ENCODE results near the gene PEAR1.
A peak's percentile ranks its signal among the peaks of the same experiment; 100 is the strongest.
"Not testable (repeated sequence)": the region's sequence is repeated elsewhere in the genome, so short reads cannot be mapped to it uniquely, and the experiment has no call there.

PEAR1 gene

GRCh38 chr1:156920233-156921052 is 26.9 kb downstream of the PEAR1 start, which contains the start of gene LRRC71:
TSS of gene LRRC71 (plus strand) at chr1:156920632. CDS start at chr1:156920804, 172 bp downstream.
- DNase-seq (ENCODE audit: low spot score), result peak; percentile 74

GRCh38 chr1:156921053-156921529 is 27.6 kb downstream of the PEAR1 start:
- DNase-seq (ENCODE audit: low spot score), result no peak

DNA sequence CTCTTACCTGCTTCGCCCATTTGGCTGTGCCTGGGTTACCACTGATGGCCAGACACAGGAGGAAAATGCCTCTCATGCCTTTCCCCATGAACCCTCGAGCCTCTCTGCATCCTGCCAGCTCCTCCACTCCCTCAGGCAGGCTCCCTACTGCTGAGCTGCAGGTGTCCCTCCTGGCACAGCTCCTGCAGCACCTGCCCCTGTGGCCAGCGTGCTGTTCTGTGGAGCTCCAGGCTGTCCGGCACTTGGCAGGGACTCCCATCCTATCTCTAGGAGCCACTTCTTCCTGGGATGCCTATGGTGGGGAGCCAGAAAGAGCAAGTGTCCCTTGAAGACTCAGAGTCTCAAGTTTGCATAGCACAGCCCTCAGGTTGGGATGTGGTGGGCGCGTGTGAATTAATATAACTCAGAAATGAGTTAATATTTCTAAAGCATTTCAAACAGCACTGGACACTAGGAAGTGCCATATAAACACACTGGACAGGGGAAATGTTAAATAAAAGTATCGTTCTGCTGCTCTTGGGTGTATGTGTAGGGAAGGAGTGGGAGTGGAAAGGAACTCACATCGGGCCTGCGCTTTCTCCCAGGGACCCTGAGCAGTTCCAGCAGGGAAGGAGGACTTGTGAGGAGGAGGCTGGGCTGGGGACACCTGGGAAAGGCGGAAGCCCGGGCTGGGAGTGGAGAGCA is 29.6 kb downstream of the PEAR1 start:
- DNase-seq (ENCODE audit: low spot score), result no peak

DNA sequence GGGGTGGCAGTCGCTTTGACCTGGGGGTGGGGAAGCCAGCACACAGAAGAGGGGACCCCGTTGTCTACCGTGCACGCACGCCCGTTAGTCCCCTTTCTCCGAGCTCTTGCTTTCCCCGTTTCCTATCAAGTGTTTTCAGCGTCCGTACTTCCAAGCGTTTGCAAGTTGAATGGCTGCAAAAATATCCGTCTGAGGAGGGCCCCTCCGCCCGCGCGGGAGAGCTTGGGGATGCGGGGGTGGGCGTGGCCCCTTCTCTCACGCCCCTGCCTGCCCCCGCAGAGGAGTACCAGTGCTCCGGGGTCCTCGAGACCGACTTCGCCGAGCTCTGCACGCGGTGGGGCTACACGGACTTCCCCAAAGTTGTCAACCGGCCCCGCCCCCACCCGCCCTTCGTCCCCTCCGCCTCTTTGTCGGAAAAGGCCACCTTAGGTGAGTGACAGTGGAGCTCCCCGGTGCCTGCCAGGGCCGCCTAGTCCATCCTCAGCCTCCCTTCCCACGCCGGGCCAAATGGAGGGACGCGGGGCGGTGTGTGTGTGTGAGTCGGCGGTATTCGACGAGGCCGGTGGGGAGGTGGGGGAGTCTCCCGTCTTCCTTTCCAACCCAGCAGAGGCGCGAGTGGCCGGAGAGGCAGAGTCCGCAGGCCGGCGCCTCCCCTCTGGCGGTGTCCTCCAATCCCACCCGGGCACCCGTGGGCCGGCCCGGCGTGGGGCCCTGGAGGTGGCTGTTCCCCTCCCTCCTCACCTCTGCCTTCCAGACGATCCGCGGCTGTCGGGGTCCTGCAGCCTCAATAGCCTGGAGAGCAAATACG is 30.4 kb downstream of the PEAR1 start:
- DNase-seq (ENCODE audit: low spot score), result no peak

GRCh38 chr1:156924478-156925153 is 31.1 kb downstream of the PEAR1 start:
- DNase-seq (ENCODE audit: low spot score), result no peak

DNA sequence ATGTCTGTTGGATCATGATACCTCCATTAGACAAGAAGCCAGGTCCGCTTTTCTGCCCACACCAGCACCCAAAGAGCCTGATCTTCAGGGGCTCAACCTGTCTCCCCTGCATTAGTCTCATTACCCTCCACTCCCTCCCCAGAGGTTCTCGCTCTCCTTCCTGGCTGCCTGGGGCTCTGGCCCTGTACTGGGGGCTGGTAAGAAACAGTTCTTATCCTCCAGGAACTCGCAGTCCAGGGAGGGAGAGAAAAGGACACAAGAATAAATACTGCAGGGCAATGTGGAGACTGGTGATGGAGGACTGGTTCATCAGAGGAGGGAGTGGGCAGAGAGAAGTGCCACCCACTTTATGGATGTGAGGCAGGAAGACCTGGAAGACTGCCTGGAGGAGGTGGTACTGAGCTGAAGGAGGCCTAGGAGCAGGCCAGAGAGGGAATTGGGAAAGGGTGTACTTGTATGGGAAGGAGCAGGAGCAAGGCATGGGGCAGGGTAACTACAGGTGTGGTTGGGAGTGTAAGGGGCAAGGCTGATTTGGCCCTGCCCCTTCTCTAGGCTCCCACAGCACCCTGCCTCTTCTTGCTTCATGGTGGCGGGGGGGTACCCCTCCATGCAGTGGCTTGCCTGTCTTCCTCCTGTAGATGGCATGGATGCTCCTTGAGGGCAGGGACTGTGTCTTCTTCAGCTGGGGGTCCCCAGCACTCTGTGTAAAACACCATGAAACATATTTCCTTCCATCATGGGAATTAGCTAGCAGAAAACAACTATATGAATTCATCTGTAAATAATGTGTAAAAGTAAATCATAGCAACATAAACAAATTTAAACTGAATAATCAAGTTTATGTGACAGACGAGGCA is 31.9 kb downstream of the PEAR1 start:
- no peak for DNase-seq (ENCODE audit: low spot score)

DNA sequence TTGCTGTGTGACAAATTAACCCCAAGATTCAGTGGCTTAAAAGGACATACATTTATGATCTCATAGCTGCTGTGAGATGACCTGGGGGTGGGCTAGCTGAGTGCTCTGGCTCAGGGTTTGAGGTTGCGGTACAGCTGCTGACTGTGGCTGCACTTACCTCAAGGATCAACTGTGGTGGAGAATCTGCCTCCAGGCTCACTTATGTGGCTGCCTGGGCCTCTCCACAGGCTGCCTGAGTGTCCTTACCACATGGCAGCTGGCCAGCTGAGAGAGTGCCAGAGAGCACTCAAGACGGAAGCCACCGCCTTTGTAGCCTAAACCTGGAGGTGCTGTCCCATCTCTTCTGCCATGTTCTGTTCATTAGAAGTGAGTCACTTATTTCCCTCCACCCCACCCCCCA is 32.7 kb downstream of the PEAR1 start:
- no peak for DNase-seq (ENCODE audit: low spot score)

DNA sequence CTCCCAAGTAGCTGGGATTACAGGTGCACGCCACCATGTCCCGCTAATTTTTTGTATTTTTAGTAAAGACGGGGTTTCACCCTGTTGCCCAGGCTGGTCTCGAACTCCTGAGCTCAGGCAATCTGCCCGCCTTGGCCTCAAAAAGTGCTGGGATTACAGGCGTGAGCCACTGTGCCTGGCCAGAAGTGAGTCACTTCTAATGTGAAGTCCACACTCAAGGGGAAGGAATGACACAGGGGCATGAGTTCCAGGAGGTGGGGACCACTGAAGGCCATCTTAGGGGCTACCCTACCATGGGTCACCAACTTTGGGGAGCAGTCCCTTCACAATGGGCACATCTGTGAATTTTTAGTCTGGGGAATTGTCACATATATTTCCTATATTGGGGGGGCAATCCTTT is 33.2 kb downstream of the PEAR1 start:
- DNase-seq (ENCODE audit: low spot score), result not testable (repeated sequence)

DNA sequence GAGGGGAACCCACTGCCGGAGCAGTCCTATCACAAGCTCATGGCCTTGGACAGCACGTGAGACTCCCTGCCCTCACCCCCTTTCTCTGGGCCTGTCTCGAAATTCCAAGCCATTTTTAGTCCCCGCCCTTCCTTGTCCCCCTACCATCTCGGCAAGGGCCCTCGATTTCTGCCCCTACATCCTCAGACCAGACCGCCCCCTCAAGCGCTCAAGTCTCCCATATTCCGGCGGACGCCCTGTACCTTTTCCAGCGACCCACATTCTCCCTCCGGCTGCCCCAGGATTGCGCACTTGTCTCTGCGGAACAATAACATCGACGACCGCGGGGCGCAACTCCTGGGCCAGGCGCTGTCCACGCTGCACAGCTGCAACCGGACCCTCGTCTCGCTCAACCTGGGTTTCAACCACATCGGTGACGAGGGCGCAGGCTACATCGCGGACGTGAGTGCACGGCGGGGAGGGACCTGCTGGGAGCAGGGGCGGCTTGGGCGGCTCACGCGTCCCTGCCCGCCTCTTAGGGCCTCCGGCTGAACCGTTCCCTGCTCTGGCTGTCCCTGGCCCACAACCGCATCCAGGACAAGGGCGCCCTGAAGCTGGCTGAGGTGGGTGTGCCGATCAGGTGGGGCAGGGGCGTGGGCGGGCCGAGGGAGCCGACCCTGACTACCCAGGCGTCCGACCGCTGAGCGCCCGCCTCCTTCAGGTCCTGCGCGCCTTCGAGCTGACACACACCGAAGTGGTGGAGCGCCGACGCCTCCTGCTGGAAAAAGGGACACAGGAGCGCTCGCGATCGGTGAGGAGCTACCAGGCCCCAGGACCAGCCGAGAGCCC is 33.9 kb downstream of the PEAR1 start:
- peak; percentile 27 for DNase-seq (ENCODE audit: low spot score)

DNA sequence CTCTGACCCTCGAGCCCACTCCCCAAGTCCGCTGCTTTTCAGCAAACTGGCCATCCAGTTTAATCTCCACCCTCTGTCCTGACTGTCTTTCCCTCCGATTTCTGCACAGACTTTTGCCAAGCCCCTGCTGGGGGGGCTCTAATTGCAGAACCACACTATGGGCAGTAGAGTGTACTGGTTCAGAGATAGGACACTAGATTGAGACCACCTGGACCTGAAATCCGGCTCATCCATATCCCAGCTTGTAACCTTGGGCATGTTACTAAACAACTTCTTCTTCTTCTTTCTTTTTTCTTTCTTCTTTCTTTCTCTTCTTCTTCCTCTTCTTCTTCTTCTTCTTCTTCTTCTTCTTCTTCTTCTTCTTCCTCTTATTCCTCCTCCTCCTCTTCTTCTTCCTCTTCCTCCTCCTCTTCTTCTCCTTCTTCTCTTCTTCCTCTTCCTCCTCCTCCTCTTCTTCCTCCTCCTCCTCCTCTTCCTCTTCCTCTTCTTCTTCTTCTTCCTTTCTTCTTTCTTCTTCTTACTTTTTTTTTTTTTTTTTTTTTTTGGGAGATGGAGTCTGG is 34.6 kb downstream of the PEAR1 start:
- DNase-seq (ENCODE audit: low spot score), result no peak

DNA sequence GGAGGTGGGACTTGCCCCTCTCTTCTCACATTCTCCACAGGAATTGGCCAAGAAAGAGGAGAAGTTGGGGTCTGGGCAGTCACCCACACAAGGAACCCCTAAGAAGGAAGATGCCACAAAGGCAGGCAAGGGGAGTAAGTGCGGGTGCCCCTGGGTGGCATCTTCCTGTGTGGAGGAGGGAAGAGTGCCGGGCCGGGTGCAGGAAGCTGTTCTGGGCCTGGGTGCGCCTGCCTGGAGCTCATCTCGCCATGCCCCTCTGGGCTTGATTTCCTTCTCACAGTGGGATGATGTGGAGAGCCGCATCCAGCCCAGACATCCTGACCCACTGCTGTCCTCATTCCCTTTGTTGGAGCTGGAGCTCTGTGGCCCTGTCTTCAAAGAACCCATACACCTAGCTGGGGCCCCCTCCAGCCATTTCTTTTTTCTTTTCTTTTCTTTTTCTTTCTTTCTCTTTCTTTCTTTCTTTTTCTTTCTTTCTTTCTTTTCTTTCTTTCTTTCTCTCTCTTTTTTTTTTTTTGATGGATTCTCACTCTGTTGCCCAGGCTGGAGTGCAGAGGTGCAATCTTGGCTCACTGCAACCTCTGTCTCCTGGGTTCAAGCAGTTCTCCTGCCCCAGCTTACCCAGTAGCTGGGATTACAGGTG is 36.2 kb downstream of the PEAR1 start:
- DNase-seq (ENCODE audit: low spot score), result no peak

DNA sequence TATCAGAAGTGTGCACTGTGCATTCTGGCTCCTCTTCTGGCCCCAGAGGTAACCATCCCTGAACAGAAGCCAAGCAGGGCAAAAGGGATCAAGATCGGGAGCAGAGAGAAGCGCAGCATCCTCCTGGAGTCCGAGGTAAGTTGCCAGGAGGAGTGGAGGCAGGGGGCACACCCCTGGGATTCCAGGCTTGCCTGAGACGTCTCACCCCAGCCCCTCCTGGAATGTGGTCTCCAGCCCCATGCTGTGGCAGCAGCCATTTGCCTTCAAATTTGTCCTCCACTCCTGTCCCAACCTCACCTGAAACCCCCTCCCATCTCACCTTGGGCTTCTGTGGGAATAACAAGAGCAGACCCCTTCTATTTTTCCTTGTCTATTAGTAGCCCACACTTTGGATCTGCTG is 37.0 kb downstream of the PEAR1 start:
- DNase-seq (ENCODE audit: low spot score), result no peak

- no peak for DNase-seq (ENCODE audit: low spot score)
These were observed 37.9 kb downstream of the PEAR1 start for GRCh38 chr1:156931211-156931952.

- no peak for DNase-seq (ENCODE audit: low spot score)
These were observed 38.6 kb downstream of the PEAR1 start for GRCh38 chr1:156931974-156932710.

- no peak for DNase-seq (ENCODE audit: low spot score)
These were observed 39.6 kb downstream of the PEAR1 start for GRCh38 chr1:156933136-156933535.

DNA sequence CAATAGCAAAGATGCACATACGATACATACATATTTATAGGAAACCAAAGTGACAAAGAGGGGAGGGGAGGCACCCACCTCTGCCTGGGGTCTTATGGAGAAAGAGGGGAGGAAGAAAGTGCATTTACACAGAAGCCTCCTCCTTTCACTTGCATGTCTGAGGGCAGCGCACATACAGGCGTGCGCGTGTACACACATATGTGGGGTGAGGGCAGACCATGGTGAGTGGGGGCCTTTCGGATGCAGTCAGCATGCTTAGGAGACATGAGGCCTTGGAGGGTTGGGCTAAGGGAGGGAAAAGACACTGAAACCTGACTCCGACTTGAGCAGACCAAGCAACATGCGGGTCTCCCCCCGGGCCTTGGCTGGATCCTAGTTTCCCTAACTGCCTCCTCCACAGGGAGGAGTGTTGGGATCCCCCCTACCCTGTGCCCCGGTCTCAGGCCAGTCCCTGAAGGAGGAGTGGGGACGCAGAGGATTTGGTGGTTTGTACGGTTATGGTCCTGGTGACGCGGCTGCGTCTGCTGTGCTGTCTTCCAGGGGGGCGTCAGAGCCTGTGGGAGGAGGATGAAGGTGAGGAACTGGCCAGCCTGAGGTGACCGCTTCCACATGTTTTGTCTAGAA is 42.1 kb downstream of the PEAR1 start:
- DNase-seq (ENCODE audit: low spot score), result no peak

DNA sequence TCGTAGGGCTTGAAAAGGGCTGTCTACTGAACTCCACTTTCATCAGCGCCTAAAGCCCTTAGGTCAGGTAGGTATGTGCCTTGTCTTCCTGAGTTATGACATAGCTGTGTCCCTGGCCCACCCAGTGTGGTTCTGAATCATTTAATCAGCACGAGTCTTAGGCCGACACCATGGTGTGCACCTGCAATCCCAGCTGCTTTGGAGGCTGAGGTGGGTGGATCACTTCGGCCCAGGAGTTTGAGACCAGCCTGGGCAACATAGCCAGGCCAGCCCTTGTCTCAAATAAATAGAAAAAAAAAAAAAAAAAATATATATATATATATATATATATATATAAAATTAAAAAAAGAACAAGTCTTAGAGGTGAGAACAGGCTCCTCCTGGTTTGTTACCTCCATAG is 42.7 kb downstream of the PEAR1 start:
- no peak for DNase-seq (ENCODE audit: low spot score)
